Spleen (tissue), 7 donors: ENCODE measurements around the gene CDH3.

Source experiments
- POLR2A ChIP-seq, 3 donors: fragments of 450-650 bp; IDR thresholded peaks; one replicate each; pipeline ENCODE4 v1.5.1; 2017; ENCODE audit warnings: antibody characterized with exemption in 3 of 3, mild to moderate bottlenecking in 1 of 3
- POLR2AphosphoS5 ChIP-seq, 3 donors: sonication (generic); formaldehyde crosslinking; IDR thresholded peaks; one replicate each; pipeline ENCODE4 v1.5.1; 2017; ENCODE audit warnings: antibody characterized with exemption in 3 of 3
- TF ChIP-seq, protein P1 (sequence below), 11 experiments: fragments of 200-600 bp in 7 of 11; fragments of 450-650 bp in 4 of 11; sonication (generic) in 4 of 11; IDR thresholded peaks in 8 of 11; conservative IDR thresholded peaks in 3 of 11; 1 replicate in 7 of 11; 2 replicates in 4 of 11; pipeline versions ENCODE4 v1.4.0 to v1.8.0; 2016 to 2021; ENCODE audit warnings: antibody characterized with exemption in 11 of 11, inconsistent platforms in 4 of 11, mild to moderate bottlenecking in 1 of 11
- donor health status: DM: no; HTN: no; CAD: no; lungs with moderate emphysema.
- donor health status: DM: no; HTN: no; CAD: no.
- donor health status: DM: no; HTN: no; CAD: no.

GRCh38 chr16:68733570-68733969 lies 88.5 kb downstream of the CDH3 start:
- TF ChIP-seq POLR2A (IDR thresholded peaks at IDR 0.05) (no peak), POLR2AphosphoS5 (IDR thresholded peaks at IDR 0.05) (no peak)
- TF ChIP-seq, protein P1, sequence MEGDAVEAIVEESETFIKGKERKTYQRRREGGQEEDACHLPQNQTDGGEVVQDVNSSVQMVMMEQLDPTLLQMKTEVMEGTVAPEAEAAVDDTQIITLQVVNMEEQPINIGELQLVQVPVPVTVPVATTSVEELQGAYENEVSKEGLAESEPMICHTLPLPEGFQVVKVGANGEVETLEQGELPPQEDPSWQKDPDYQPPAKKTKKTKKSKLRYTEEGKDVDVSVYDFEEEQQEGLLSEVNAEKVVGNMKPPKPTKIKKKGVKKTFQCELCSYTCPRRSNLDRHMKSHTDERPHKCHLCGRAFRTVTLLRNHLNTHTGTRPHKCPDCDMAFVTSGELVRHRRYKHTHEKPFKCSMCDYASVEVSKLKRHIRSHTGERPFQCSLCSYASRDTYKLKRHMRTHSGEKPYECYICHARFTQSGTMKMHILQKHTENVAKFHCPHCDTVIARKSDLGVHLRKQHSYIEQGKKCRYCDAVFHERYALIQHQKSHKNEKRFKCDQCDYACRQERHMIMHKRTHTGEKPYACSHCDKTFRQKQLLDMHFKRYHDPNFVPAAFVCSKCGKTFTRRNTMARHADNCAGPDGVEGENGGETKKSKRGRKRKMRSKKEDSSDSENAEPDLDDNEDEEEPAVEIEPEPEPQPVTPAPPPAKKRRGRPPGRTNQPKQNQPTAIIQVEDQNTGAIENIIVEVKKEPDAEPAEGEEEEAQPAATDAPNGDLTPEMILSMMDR (IDR thresholded peaks at IDR 0.05 in 8 of 11, conservative IDR thresholded peaks at IDR 0.05 in 3 of 11) = no peak
